C4-2B (cell line): Measurements from ENCODE around the gene FBXW11.

Experiments used
- ZFX ChIP-seq: fragments of 450-650 bp; IDR thresholded peaks from 2 replicates; pipeline ENCODE4 v1.6.1; 2017
- TF ChIP-seq, protein P1 (sequence below): fragments of 450-650 bp; conservative IDR thresholded peaks from 2 replicates; pipeline ENCODE4 v1.5.1; 2017; ENCODE audit warnings: mild to moderate bottlenecking

DNA sequence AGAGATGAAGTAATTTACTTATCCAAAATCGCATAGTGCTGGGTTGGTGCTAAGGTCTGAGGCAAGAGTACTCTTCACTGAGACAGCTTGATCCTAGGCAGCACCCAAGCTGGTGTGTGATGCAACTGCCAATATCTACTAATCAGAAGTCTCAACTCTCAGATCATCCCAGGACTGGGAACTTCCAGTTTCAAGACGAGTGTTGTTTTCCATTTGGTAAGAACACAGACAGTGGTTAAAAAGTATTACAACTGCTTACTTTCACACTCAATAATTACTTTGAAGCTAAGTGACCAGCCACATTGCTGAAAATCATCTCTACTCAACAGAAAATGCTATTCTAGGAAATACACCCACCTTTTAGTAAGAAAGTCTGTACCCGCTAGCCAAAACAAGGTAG is 45.3 kb downstream of the FBXW11 start:
- TF ChIP-seq, protein P1, sequence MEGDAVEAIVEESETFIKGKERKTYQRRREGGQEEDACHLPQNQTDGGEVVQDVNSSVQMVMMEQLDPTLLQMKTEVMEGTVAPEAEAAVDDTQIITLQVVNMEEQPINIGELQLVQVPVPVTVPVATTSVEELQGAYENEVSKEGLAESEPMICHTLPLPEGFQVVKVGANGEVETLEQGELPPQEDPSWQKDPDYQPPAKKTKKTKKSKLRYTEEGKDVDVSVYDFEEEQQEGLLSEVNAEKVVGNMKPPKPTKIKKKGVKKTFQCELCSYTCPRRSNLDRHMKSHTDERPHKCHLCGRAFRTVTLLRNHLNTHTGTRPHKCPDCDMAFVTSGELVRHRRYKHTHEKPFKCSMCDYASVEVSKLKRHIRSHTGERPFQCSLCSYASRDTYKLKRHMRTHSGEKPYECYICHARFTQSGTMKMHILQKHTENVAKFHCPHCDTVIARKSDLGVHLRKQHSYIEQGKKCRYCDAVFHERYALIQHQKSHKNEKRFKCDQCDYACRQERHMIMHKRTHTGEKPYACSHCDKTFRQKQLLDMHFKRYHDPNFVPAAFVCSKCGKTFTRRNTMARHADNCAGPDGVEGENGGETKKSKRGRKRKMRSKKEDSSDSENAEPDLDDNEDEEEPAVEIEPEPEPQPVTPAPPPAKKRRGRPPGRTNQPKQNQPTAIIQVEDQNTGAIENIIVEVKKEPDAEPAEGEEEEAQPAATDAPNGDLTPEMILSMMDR = no peak
- TF ChIP-seq ZFX = no peak
